Cardiac muscle cell (in vitro differentiated cells and primary cell): ENCODE measurements around the gene FLOT2. TPM values are rescaled to one million over a fixed set of nuclear protein-coding genes. Genes with fewer than 3 reads are reported as not detected.

Source experiments
- DNase-seq, 2 donors: peaks; one replicate each; pipeline versions ENCODE4 v3.0.0 to v3.0.0-alpha.2; 2010 to 2017; ENCODE audit warnings: low read depth in 1 of 2, low spot score in 1 of 2
- H3K27ac ChIP-seq: fragments of 200-600 bp; sonication (generic); 2 replicates; pipeline ENCODE4 v1.5.1; 2016
- H3K27me3 ChIP-seq: fragments of 200-600 bp; sonication (generic); 2 replicates; pipeline ENCODE4 v1.6.0; 2016; ENCODE audit warnings: control low read depth
- H3K36me3 ChIP-seq: fragments of 200-600 bp; sonication (generic); 2 replicates; pipeline ENCODE4 v1.5.1; 2016; ENCODE audit warnings: control low read depth
- H3K4me1 ChIP-seq: fragments of 200-600 bp; sonication (generic); 2 replicates; pipeline ENCODE4 v1.8.1; 2017; ENCODE audit warnings: low read depth, mild to moderate bottlenecking, mixed run types
- H3K4me3 ChIP-seq: fragments of 200-600 bp; sonication (generic); 2 replicates; pipeline ENCODE4 v1.5.1; 2016; ENCODE audit warnings: mild to moderate bottlenecking
- H3K9me3 ChIP-seq: fragments of 200-600 bp; sonication (generic); 2 replicates; pipeline ENCODE4 v1.5.1; 2017; ENCODE audit warnings: low read depth, mild to moderate bottlenecking, control low read depth
- CTCF ChIP-seq: IDR thresholded peaks from 2 replicates; pipeline ENCODE4 v1.5.1; 2012; ENCODE audit warnings: low read depth, mild to moderate bottlenecking, low read length
- polyA plus RNA-seq: library from polyadenylated mRNA; unstranded; fragments of >200 nt; fragmentation: Nextera tagmentation; extraction: Ambion mirVana; gene quantifications from 2 replicates; pipeline ENCODE4 v1.2.1, GENCODE V29; 2016
- total RNA-seq: library from RNA; depleted of rRNA; stranded (reverse); fragments of >200 nt; gene quantifications from 2 replicates; pipeline ENCODE4 v1.2.3, GENCODE V29; 2016

Gene FLOT2
- 102 and 110 TPM in 2 replicates for total RNA-seq
- 145 and 158 TPM in 2 replicates for polyA plus RNA-seq

- H3K27me3 ChIP-seq, result no peaks in the 10 kb centered on the region
- no peaks in the 10 kb centered on the region for H3K9me3 ChIP-seq
- H3K36me3 ChIP-seq, result no peaks in the 10 kb centered on the region
- peak; percentile 67 to 83 for DNase-seq
- peak within 1 kb of the TSS; percentile 74 for H3K27ac ChIP-seq
- H3K4me3 ChIP-seq, result peak within 1 kb of the TSS; percentile 80
- peak; percentile 19 for TF ChIP-seq CTCF
- peaks cover 12% of the 10 kb centered on the region for H3K4me1 ChIP-seq
Measured at GRCh38 chr17:28896884-28897768, at the start of gene FLOT2. TSS of gene FLOT2 (minus strand) at chr17:28897733. CDS start at chr17:28897574, 159 bp downstream.

GRCh38 chr17:28946239-28946638, 48.7 kb upstream of the FLOT2 start:
- H3K36me3 ChIP-seq, result peaks cover 6% of the 10 kb centered on the region
- H3K4me3 ChIP-seq, result no peak overlapping the region
- DNase-seq, result peak in 1 of 2 donors; percentile 48
- H3K27me3 ChIP-seq, result no peaks in the 10 kb centered on the region
- peaks cover 12% of the 10 kb centered on the region for H3K4me1 ChIP-seq
- TF ChIP-seq CTCF, result no peak
- no peaks in the 10 kb centered on the region for H3K9me3 ChIP-seq
- no peak overlapping the region for H3K27ac ChIP-seq

- Histone ChIP-seq H3K36me3 (peaks cover 8% of the 10 kb centered on the region), H3K4me1 (peaks cover 12% of the 10 kb centered on the region), H3K4me3 (no peak overlapping the region), H3K27ac (no peak overlapping the region), H3K9me3 (no peaks in the 10 kb centered on the region), H3K27me3 (no peaks in the 10 kb centered on the region)
- no peak for TF ChIP-seq CTCF
- peak in 1 of 2 donors; percentile 27 for DNase-seq
Measured at GRCh38 chr17:28944862-28945741, 47.6 kb upstream of the FLOT2 start.

- no peak overlapping the region for H3K27ac ChIP-seq
- H3K27me3 ChIP-seq, result no peaks in the 10 kb centered on the region
- no peak for TF ChIP-seq CTCF
- H3K4me1 ChIP-seq, result peaks cover 12% of the 10 kb centered on the region
- peaks cover 8% of the 10 kb centered on the region for H3K36me3 ChIP-seq
- no peak for DNase-seq
- H3K4me3 ChIP-seq, result no peak overlapping the region
- no peaks in the 10 kb centered on the region for H3K9me3 ChIP-seq
Measured at GRCh38 chr17:28944343-28944742, 46.8 kb upstream of the FLOT2 start.

GRCh38 chr17:28942925-28943324, 45.4 kb upstream of the FLOT2 start:
- no peak for DNase-seq
- no peak for TF ChIP-seq CTCF
- no peaks in the 10 kb centered on the region for H3K27me3 ChIP-seq

More at GRCh38 chr17:28942925-28943324, 45.4 kb upstream of the FLOT2 start:
- H3K9me3 ChIP-seq, result no peaks in the 10 kb centered on the region
- no peak overlapping the region for H3K27ac ChIP-seq
- H3K4me1 ChIP-seq, result peaks cover 6% of the 10 kb centered on the region
- peaks cover 8% of the 10 kb centered on the region for H3K36me3 ChIP-seq
- H3K4me3 ChIP-seq, result no peak overlapping the region
